Nephron progenitor cell (in vitro differentiated cells): ENCODE data around the gene MRGPRF.

ENCODE experiments used
- DNase-seq: peaks from one replicate; pipeline ENCODE4 v3.0.0; 2021
- H3K27ac Mint-ChIP-seq: 2 replicates; pipeline ENCODE4 v1.8.0; 2021; ENCODE audit warnings: mild to moderate bottlenecking, moderate library complexity, mixed read lengths
- H3K27me3 Mint-ChIP-seq: 2 replicates; pipeline ENCODE4 v1.8.0; 2021; ENCODE audit warnings: mild to moderate bottlenecking, low read depth, mixed read lengths; ENCODE audit not compliant: poor library complexity
- H3K36me3 Mint-ChIP-seq: 2 replicates; pipeline ENCODE4 v1.8.0; 2021; ENCODE audit warnings: low read depth, mixed read lengths
- H3K4me1 Mint-ChIP-seq: 2 replicates; pipeline ENCODE4 v1.8.0; 2021; ENCODE audit warnings: mixed read lengths
- H3K4me3 Mint-ChIP-seq: 2 replicates; pipeline ENCODE4 v1.8.0; 2021; ENCODE audit warnings: mild to moderate bottlenecking, moderate library complexity, mixed read lengths
- H3K9me3 Mint-ChIP-seq: 2 replicates; pipeline ENCODE4 v1.8.0; 2021; ENCODE audit warnings: mild to moderate bottlenecking, moderate library complexity, mixed read lengths
- CTCF ChIP-seq: fragments of 200-600 bp; sonication (generic); IDR thresholded peaks from 2 replicates; pipeline ENCODE4 v1.5.0; 2021; ENCODE audit warnings: antibody characterized with exemption

The MRGPRF gene

GRCh38 chr11:68992743-68993255, 20.2 kb downstream of the MRGPRF start:
- Mint-ChIP-seq H3K27ac (no peak overlapping the region), H3K9me3 (no peaks in the 10 kb centered on the region), H3K4me1 (peaks cover 13% of the 10 kb centered on the region), H3K4me3 (no peak overlapping the region), H3K27me3 (peaks cover 13% of the 10 kb centered on the region), H3K36me3 (no peaks in the 10 kb centered on the region)
- TF ChIP-seq CTCF: no peak
- DNase-seq: no peak

GRCh38 chr11:68990995-68991780, 21.9 kb downstream of the MRGPRF start:
- DNase-seq: no peak

GRCh38 chr11:68989936-68990606, 23.0 kb downstream of the MRGPRF start:
- no peak for DNase-seq
- H3K36me3 Mint-ChIP-seq: peaks cover 8% of the 10 kb centered on the region
- H3K27me3 Mint-ChIP-seq: peaks cover 16% of the 10 kb centered on the region

More at GRCh38 chr11:68990995-68991780, 21.9 kb downstream of the MRGPRF start:
- no peak for TF ChIP-seq CTCF
- H3K9me3 Mint-ChIP-seq: peaks cover 13% of the 10 kb centered on the region
- no peak overlapping the region for H3K4me3 Mint-ChIP-seq
- peaks cover 12% of the 10 kb centered on the region for H3K4me1 Mint-ChIP-seq
- peaks cover 13% of the 10 kb centered on the region for H3K27me3 Mint-ChIP-seq
- H3K27ac Mint-ChIP-seq: no peak overlapping the region
- peaks cover 8% of the 10 kb centered on the region for H3K36me3 Mint-ChIP-seq

GRCh38 chr11:68988491-68988890, 24.6 kb downstream of the MRGPRF start:
- Mint-ChIP-seq H3K9me3 (peaks cover 17% of the 10 kb centered on the region), H3K4me3 (no peak overlapping the region), H3K27ac (no peak overlapping the region), H3K27me3 (peaks cover 13% of the 10 kb centered on the region), H3K36me3 (peaks cover 8% of the 10 kb centered on the region), H3K4me1 (peaks cover 7% of the 10 kb centered on the region)
- DNase-seq: no peak
- no peak for TF ChIP-seq CTCF

More at GRCh38 chr11:68989936-68990606, 23.0 kb downstream of the MRGPRF start:
- Mint-ChIP-seq H3K4me3 (no peak overlapping the region), H3K9me3 (peaks cover 15% of the 10 kb centered on the region), H3K27ac (no peak overlapping the region), H3K4me1 (peaks cover 12% of the 10 kb centered on the region)
- TF ChIP-seq CTCF: no peak

GRCh38 chr11:68987211-68987610, 25.8 kb downstream of the MRGPRF start:
- Mint-ChIP-seq H3K4me1 (no peaks in the 10 kb centered on the region), H3K27me3 (peaks cover 10% of the 10 kb centered on the region), H3K4me3 (no peak overlapping the region), H3K27ac (no peak overlapping the region), H3K36me3 (peaks cover 8% of the 10 kb centered on the region), H3K9me3 (peaks cover 26% of the 10 kb centered on the region)
- no peak for TF ChIP-seq CTCF
- no peak for DNase-seq
